Endothelial cell of umbilical vein (primary cell): Measurements from ENCODE around the gene TRANK1. TPM values are rescaled to one million over a fixed set of nuclear protein-coding genes. Genes with fewer than 3 reads are reported as not detected.

Experiments used
- BruUV-seq: library from RNA; stranded (reverse); fragments of 400-500 nt; replicated peaks from 2 replicates; lab custom pipeline; 2021; lab: Mats Ljungman, UMichigan
- CTCF ChIA-PET: fragments of 300-600, 350-600 bp; sonication (Branson Sonifier 250); formaldehyde crosslinking; loops from one replicate; lab custom pipeline; 2021; ENCODE audit warnings: antibody characterized with exemption, inconsistent platforms; lab: Charles Lee
- POLR2A ChIA-PET: fragments of 300-600, 350-600 bp; sonication (Branson Sonifier 250); formaldehyde crosslinking; loops from one replicate; lab custom pipeline; 2021; ENCODE audit warnings: antibody characterized with exemption, inconsistent platforms; lab: Charles Lee
- DNase-seq: peaks from one replicate; pipeline ENCODE4 v3.0.0-alpha.2; 2011; ENCODE audit warnings: low read depth, low spot score
- FAIRE-seq: peaks from 2 replicates; lab custom pipeline; 2011; peaks lifted over from hg19 to GRCh38; lab: Jason Lieb, UNC
- H2AFZ ChIP-seq: 2 replicates; pipeline ENCODE4 v1.6.0; 2012; ENCODE audit warnings: low read depth, low read length, control low read depth, inconsistent platforms
- H3K27ac ChIP-seq: 2 replicates; pipeline ENCODE4 v1.5.1; 2011; ENCODE audit warnings: low read depth, mild to moderate bottlenecking, control low read depth, low read length, moderate library complexity; ENCODE audit not compliant: insufficient read depth
- H3K27me3 ChIP-seq, 2 experiments: 2 replicates each; pipeline versions ENCODE4 v1.6.0 to v1.6.1; 2011; ENCODE audit warnings: low read length in 2 of 2, mixed read lengths in 1 of 2; ENCODE audit not compliant: control insufficient read depth in 2 of 2, insufficient read depth in 2 of 2
- H3K36me3 ChIP-seq, 2 experiments: 2 replicates in 1 of 2; 3 replicates in 1 of 2; pipeline ENCODE4 v1.5.1; 2011; ENCODE audit warnings: low read length in 2 of 2, mild to moderate bottlenecking in 1 of 2, moderate library complexity in 1 of 2; ENCODE audit not compliant: control insufficient read depth in 2 of 2, insufficient read depth in 2 of 2; ENCODE audit errors: extremely low read depth in 1 of 2
- H3K4me1 ChIP-seq: 3 replicates; pipeline ENCODE4 v1.5.1; 2011; ENCODE audit warnings: mild to moderate bottlenecking, low read length; ENCODE audit not compliant: control insufficient read depth, insufficient read depth; ENCODE audit errors: extremely low read depth
- H3K4me2 ChIP-seq: 2 replicates; pipeline ENCODE4 v1.6.1; 2011; ENCODE audit warnings: low read length, control low read depth, mixed read lengths; ENCODE audit not compliant: insufficient read depth
- H3K4me3 ChIP-seq, 3 experiments: fragments of 200-600 bp in 1 of 3; sonication (generic), shearing (Covaris generic) in 1 of 3; replicated peaks in 1 of 3; 2 replicates each; pipeline ENCODE4 v1.5.1; 2011 to 2016; ENCODE audit warnings: control low read depth in 3 of 3, low read length in 3 of 3, mild to moderate bottlenecking in 2 of 3, inconsistent platforms in 1 of 3, low read depth in 1 of 3, moderate library complexity in 1 of 3; ENCODE audit not compliant: insufficient read depth in 1 of 3
- H3K79me2 ChIP-seq: 2 replicates; pipeline ENCODE4 v1.6.0; 2012; ENCODE audit warnings: low read length, inconsistent platforms; ENCODE audit not compliant: control insufficient read depth, insufficient read depth
- H3K9ac ChIP-seq: replicated peaks from 2 replicates; pipeline ENCODE3; 2011; ENCODE audit warnings: low read length, control low read depth; ENCODE audit not compliant: insufficient read depth; ENCODE audit errors: extremely low read depth
- H3K9me1 ChIP-seq: replicated peaks from 3 replicates; pipeline ENCODE4 v1.6.0; 2011; ENCODE audit warnings: mild to moderate bottlenecking, low read length; ENCODE audit not compliant: control insufficient read depth, insufficient read depth; ENCODE audit errors: extremely low read depth
- H3K9me3 ChIP-seq: replicated peaks from 2 replicates; pipeline ENCODE4 v1.5.1; 2012; ENCODE audit warnings: low read length, inconsistent platforms; ENCODE audit not compliant: control insufficient read depth, insufficient read depth
- H4K20me1 ChIP-seq: replicated peaks from 2 replicates; pipeline ENCODE3; 2011; ENCODE audit warnings: mild to moderate bottlenecking, low read length; ENCODE audit not compliant: control insufficient read depth, insufficient read depth; ENCODE audit errors: extremely low read depth
- CTCF ChIP-seq, 2 donors: IDR thresholded peaks; 1 replicate in 1 of 2; 2 replicates in 1 of 2; pipeline ENCODE4 v1.5.1; 2011; ENCODE audit warnings: low read length in 2 of 2, mild to moderate bottlenecking in 2 of 2, moderate library complexity in 2 of 2, control low read depth in 1 of 2, inconsistent platforms in 1 of 2, low read depth in 1 of 2; ENCODE audit not compliant: insufficient read depth in 1 of 2; ENCODE audit errors: extremely low read depth in 1 of 2
- EZH2 ChIP-seq: IDR thresholded peaks from 2 replicates; pipeline ENCODE4 v1.6.1; 2012; ENCODE audit warnings: borderline replicate concordance, low read depth, mild to moderate bottlenecking, moderate library complexity, low read length, inconsistent platforms; ENCODE audit not compliant: severe bottlenecking
- FOS ChIP-seq: IDR thresholded peaks from 2 replicates; pipeline ENCODE4 v1.6.1; 2011; ENCODE audit warnings: mild to moderate bottlenecking, low read length, moderate library complexity, borderline replicate concordance; ENCODE audit not compliant: insufficient read depth
- GATA2 ChIP-seq: IDR thresholded peaks from 2 replicates; pipeline ENCODE4 v1.7.0; 2011; ENCODE audit warnings: low read depth, mild to moderate bottlenecking, moderate library complexity, mixed read lengths, low read length; ENCODE audit not compliant: insufficient read length, insufficient read depth
- JUN ChIP-seq: IDR thresholded peaks from 2 replicates; pipeline ENCODE4 v1.6.1; 2011; ENCODE audit warnings: borderline replicate concordance, low read depth; ENCODE audit not compliant: insufficient read length, insufficient read depth
- MAX ChIP-seq: IDR thresholded peaks from 2 replicates; pipeline ENCODE4 v1.6.1; 2011; ENCODE audit not compliant: insufficient read depth, insufficient read length
- MYC ChIP-seq: IDR thresholded peaks from one replicate; pipeline ENCODE4 v1.6.1; 2011; ENCODE audit warnings: mild to moderate bottlenecking, low read depth, low read length
- POLR2A ChIP-seq: IDR thresholded peaks from 2 replicates; pipeline ENCODE4 v1.6.1; 2012; ENCODE audit warnings: low read depth, mild to moderate bottlenecking, control low read depth, low read length
- POLR2AphosphoS5 ChIP-seq: IDR thresholded peaks from 2 replicates; pipeline ENCODE4 v1.6.1; 2012; ENCODE audit warnings: low read depth, mild to moderate bottlenecking, control low read depth, low read length, moderate library complexity; ENCODE audit not compliant: insufficient read depth
- dilution Hi-C: fragments of 300-500 bp; cut with MboI; formaldehyde crosslinking; loops from one replicate; pipeline ENCODE4 v1.15.0; 2019; ENCODE audit warnings: low sequenced_read_pairs; ENCODE audit not compliant: extremely low pct_ligation_motif_present
- intact Hi-C: fragments of 100-400 bp; cut with micrococcal nuclease; formaldehyde crosslinking; loops from one replicate; pipeline ENCODE4 v1.10.0; 2022
- polyA plus RNA-seq, 4 experiments: library from polyadenylated mRNA; depleted of rRNA in 3 of 4; stranded (reverse) in 3 of 4; unstranded in 1 of 4; fragments of >200 nt; gene quantifications; 2 replicates each; pipeline versions ENCODE4 v1.2.1 to v1.2.3, GENCODE V29; 2011 to 2012; ENCODE audit warnings: missing spikeins in 1 of 4
- total RNA-seq: library from RNA; stranded (reverse); gene quantifications from 2 replicates; pipeline ENCODE4 v1.2.3, GENCODE V29; 2021

The TRANK1 gene
- total and polyA plus RNA-seq, 2 donors (not counting 3 experiments of a cell fraction or from before 2014, with no cell fraction given): 4.6 to 14.4 TPM

DNA sequence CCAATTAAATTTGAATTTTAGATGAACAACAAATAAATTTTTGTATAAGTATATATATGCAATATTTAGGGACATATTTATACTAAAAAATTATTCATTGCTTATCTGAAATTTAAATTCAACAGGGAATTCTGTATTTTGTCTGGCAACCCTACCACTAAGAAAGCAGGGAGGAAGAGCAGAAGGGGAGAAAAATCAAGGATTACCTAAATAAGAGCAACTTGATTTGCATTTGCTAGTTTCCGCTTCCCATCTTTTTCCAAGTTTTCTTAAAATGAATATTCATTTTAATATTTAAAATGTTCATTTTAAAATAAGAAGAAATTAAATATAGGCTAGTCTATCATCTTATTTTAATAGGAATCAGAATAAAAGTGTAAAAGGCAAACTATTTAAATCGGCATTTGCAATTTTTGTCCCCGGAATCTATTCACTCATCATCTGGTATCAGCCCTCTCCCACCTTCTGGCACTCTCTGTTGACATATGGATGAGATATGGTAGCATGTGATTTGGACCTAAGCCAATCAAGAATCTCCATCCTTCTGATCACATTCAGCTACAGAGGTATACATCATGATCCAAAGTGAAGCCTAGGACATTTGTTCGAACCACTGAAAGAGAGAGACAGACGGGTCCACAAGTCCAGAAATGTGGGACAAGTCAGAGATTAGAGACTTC, 82.6 kb downstream of the TRANK1 start:
- Histone ChIP-seq H3K4me2 (no peak overlapping the region), H3K27me3 (no peaks in the 10 kb centered on the region), H3K79me2 (no peaks in the 10 kb centered on the region), H3K27ac (no peak overlapping the region), H3K9ac (no peak overlapping the region), H3K9me1 (no peaks in the 10 kb centered on the region), H3K4me3 (no peak overlapping the region), H4K20me1 (no peaks in the 10 kb centered on the region), H3K9me3 (no peaks in the 10 kb centered on the region), H3K36me3 (no peaks in the 10 kb centered on the region), H2AFZ (no peak overlapping the region), H3K4me1 (no peaks in the 10 kb centered on the region)
- dilution Hi-C loops (no loop called here), intact Hi-C loops (no loop called here)
- FAIRE-seq (no peak), DNase-seq (no peak)
- TF ChIP-seq POLR2A (no peak), FOS (no peak), CTCF (IDR thresholded peaks at IDR 0.05; ENCODE audit: extremely low read depth in 1 of 2, insufficient read depth in 1 of 2, low read depth in 1 of 2, low read length in 2 of 2) (no peak), JUN (no peak), GATA2 (no peak), MYC (no peak), POLR2AphosphoS5 (no peak), MAX (no peak), EZH2 (no peak)
- ChIA-PET POLR2A (no interaction called here), CTCF (no interaction called here)
- no TSS peak for BruUV-seq
